Coronary artery (tissue), 2 donors: ENCODE results near the gene CLDN9.
"Not testable (repeated sequence)": the region's sequence is repeated elsewhere in the genome, so short reads cannot be mapped to it uniquely, and the experiment has no call there.

Source experiments
- DNase-seq: peaks from one replicate; pipeline ENCODE4 v3.0.0-alpha.2; 2017; ENCODE audit warnings: low spot score
- H3K27ac ChIP-seq, 2 donors: fragments of 200-600 bp; sonication (generic); one replicate each; pipeline ENCODE4 v1.5.1; 2016 to 2019
- H3K4me3 ChIP-seq: fragments of 200-600 bp; sonication (generic); 2 replicates; pipeline ENCODE4 v1.5.1; 2016; ENCODE audit warnings: mild to moderate bottlenecking, moderate library complexity
- TF ChIP-seq, protein P1 (sequence below): fragments of 200-600 bp; sonication (generic); IDR thresholded peaks from one replicate; pipeline ENCODE4 v1.5.1; 2019; ENCODE audit warnings: antibody characterized with exemption

CLDN9 gene

GRCh38 chr16:3054965-3055733 lies 42.4 kb downstream of the CLDN9 start:
- TF ChIP-seq, protein P1, sequence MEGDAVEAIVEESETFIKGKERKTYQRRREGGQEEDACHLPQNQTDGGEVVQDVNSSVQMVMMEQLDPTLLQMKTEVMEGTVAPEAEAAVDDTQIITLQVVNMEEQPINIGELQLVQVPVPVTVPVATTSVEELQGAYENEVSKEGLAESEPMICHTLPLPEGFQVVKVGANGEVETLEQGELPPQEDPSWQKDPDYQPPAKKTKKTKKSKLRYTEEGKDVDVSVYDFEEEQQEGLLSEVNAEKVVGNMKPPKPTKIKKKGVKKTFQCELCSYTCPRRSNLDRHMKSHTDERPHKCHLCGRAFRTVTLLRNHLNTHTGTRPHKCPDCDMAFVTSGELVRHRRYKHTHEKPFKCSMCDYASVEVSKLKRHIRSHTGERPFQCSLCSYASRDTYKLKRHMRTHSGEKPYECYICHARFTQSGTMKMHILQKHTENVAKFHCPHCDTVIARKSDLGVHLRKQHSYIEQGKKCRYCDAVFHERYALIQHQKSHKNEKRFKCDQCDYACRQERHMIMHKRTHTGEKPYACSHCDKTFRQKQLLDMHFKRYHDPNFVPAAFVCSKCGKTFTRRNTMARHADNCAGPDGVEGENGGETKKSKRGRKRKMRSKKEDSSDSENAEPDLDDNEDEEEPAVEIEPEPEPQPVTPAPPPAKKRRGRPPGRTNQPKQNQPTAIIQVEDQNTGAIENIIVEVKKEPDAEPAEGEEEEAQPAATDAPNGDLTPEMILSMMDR = no peak
- H3K27ac ChIP-seq = no peak overlapping the region
- DNase-seq = no peak
- H3K4me3 ChIP-seq = no peak overlapping the region

- not testable (repeated sequence) for H3K27ac ChIP-seq, H3K4me3 ChIP-seq, DNase-seq
Measured at GRCh38 chr16:3055734-3056115, 43.0 kb downstream of the CLDN9 start.

DNA sequence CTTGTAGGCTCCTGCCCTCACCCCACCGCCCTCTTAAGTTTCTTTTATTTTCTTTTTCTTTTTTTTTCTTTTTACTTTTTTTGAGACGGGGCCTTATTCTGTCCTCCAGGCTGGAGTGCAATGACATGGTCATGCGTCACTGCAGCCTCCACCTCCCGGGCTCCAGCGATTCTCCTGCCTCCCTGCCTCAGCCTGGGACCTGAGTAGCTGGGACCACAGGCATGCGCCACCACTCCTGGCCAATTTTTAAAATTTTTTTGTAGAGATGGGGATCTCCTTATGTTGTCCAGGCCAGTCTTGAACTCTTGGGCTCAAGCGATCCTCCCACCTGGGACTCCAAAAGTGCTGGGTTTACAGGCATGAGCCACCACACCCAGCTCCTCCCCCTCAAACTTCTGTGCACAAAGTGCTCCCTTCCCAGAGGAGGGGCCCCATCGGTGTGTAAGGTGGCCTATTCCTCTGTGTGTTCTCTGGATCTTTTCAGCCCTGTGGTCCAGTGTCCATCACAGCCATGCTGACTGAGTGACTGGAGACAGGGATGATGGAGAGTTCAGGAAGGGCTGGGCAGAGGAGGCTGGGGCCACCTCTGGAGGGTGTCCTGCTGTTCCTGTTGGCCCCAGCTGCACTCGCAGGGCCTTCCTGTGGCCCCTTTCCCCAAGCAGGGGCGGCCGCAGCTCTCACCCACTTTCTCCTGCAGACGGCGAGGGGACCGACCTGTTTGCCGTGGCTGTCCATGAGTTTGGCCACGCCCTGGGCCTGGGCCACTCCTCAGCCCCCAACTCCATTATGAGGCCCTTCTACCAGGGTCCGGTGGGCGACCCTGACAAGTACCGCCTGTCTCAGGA lies 43.8 kb downstream of the CLDN9 start:
- no peak overlapping the region for H3K27ac ChIP-seq
- H3K4me3 ChIP-seq = no peak overlapping the region
- TF ChIP-seq, protein P1 = no peak
- no peak for DNase-seq

DNA sequence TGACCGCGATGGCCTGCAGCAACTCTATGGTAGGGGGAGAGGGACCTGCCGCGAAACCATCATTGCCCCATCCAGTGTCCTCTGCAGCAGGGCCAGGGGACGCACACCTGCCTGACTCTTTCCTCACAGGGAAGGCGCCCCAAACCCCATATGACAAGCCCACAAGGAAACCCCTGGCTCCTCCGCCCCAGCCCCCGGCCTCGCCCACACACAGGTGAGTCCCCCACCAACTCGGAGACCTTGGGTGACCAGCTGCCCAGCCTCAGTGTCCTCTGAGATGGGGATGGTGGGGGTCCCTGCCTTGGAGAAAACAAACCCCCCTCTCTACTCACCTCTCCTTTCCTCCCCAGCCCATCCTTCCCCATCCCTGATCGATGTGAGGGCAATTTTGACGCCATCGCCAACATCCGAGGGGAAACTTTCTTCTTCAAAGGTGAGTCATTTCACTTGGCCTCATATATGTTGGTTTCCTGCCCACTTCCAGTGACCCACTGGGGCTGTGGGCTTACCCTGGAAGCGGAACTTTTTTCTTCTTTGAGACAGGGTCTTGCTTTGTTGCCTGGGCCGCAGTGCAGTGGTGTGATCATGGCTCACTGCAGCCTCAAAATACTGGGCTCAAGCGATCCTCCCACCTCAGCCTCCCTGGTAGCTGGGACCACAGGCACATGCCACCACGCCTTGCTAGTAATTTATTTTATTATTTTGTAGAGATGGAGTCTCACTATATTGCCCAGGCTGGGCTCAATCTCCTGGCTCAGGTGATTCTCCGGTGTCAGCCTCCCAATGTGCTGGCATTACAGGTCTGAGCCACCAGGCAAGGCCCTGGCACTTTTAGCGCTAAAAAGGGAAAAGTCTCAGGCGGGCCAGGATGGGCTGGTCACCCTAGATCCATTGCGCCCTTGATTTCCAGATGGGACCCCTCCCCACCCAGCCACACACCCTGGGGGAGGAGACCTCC lies 44.7 kb downstream of the CLDN9 start:
- no peak for DNase-seq
- Histone ChIP-seq H3K4me3 (no peak overlapping the region), H3K27ac (no peak overlapping the region)
- TF ChIP-seq, protein P1 = no peak

DNA sequence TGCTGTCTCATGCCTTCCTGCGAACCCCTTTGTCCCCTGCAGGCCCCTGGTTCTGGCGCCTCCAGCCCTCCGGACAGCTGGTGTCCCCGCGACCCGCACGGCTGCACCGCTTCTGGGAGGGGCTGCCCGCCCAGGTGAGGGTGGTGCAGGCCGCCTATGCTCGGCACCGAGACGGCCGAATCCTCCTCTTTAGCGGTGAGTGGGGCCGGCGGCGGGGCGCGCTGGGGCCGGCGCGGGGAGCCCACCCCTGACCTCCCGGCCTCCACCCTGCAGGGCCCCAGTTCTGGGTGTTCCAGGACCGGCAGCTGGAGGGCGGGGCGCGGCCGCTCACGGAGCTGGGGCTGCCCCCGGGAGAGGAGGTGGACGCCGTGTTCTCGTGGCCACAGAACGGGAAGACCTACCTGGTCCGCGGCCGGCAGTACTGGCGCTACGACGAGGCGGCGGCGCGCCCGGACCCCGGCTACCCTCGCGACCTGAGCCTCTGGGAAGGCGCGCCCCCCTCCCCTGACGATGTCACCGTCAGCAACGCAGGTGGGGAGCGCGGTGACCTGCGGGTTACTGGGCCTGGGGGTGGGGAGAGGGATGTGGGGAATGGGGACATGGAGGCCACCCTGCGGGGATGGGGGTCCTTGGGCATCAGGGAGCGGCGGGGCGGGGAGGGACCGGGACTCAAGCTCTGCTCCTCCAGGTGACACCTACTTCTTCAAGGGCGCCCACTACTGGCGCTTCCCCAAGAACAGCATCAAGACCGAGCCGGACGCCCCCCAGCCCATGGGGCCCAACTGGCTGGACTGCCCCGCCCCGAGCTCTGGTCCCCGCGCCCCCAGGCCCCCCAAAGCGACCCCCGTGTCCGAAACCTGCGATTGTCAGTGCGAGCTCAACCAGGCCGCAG lies 45.7 kb downstream of the CLDN9 start:
- TF ChIP-seq, protein P1 = no peak
- Histone ChIP-seq H3K4me3 (peak overlapping the region; percentile 91), H3K27ac (peak overlapping the region; percentile 44 to 80)
- no peak for DNase-seq

GRCh38 chr16:3059041-3059722 lies 46.5 kb downstream of the CLDN9 start:
- TF ChIP-seq, protein P1 = peak; percentile 93
- Histone ChIP-seq H3K27ac (peak overlapping the region; percentile 44 to 80), H3K4me3 (peak overlapping the region; percentile 91)
- DNase-seq = peak; percentile 90
